NB4 (cell line): ENCODE data around the gene ACOXL.

Experiments
- DNase-seq: peaks from one replicate; pipeline ENCODE4 v3.0.0; 2010; ENCODE audit warnings: low read depth
- H3K4me3 ChIP-seq: one replicate; pipeline ENCODE4 v1.5.1; 2011; ENCODE audit warnings: mild to moderate bottlenecking, low read depth, low read length, moderate library complexity
- CTCF ChIP-seq: IDR thresholded peaks from one replicate; pipeline ENCODE4 v1.5.1; 2012; ENCODE audit warnings: low read depth, low read length
- MYC ChIP-seq: IDR thresholded peaks from 2 replicates; pipeline ENCODE4 v1.6.1; 2011; ENCODE audit warnings: low read depth, low read length
- POLR2A ChIP-seq: IDR thresholded peaks from 2 replicates; pipeline ENCODE4 v1.6.1; 2011; ENCODE audit warnings: mild to moderate bottlenecking; ENCODE audit not compliant: insufficient read length; ENCODE audit errors: extremely low read depth
- TF ChIP-seq, protein P1 (sequence below): IDR thresholded peaks from 2 replicates; pipeline ENCODE4 v1.6.1; 2011; ENCODE audit warnings: low read depth, low read length

Gene ACOXL

GRCh38 chr2:111007757-111008688 lies 275.6 kb downstream of the ACOXL start:
- DNase-seq = peak; percentile 46

DNA sequence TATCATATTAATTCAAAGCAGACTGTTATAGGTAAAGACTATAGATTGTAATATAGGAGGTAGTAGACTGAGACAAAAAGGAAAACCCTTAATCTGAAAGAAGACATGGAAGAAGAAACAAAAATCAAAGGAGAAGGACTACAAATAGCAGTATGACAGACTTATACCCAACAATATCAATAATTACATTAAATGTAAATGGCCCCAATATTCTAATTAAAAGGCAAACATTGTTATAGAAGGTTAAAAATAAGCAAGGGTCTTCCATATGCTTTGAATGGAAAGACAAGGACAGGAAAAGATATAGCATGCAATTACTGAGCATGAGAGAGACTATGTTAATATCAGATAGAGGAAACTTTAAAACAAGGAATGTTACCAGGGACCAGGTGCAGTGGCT lies 278.8 kb downstream of the ACOXL start:
- no peak overlapping the region for H3K4me3 ChIP-seq
- DNase-seq = no peak
- TF ChIP-seq, protein P1, sequence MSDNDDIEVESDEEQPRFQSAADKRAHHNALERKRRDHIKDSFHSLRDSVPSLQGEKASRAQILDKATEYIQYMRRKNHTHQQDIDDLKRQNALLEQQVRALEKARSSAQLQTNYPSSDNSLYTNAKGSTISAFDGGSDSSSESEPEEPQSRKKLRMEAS = no peak
- TF ChIP-seq CTCF (no peak), POLR2A (no peak), MYC (no peak)

More at GRCh38 chr2:111007757-111008688, 275.6 kb downstream of the ACOXL start:
- TF ChIP-seq POLR2A (no peak), CTCF (no peak), MYC (no peak)
- TF ChIP-seq, protein P1 = no peak
- H3K4me3 ChIP-seq = no peak overlapping the region

GRCh38 chr2:111015283-111015995 lies 283.1 kb downstream of the ACOXL start:
- TF ChIP-seq MYC (no peak), CTCF (no peak), POLR2A (no peak)
- TF ChIP-seq, protein P1 = no peak
- no peak overlapping the region for H3K4me3 ChIP-seq
- DNase-seq = peak; percentile 46

DNA sequence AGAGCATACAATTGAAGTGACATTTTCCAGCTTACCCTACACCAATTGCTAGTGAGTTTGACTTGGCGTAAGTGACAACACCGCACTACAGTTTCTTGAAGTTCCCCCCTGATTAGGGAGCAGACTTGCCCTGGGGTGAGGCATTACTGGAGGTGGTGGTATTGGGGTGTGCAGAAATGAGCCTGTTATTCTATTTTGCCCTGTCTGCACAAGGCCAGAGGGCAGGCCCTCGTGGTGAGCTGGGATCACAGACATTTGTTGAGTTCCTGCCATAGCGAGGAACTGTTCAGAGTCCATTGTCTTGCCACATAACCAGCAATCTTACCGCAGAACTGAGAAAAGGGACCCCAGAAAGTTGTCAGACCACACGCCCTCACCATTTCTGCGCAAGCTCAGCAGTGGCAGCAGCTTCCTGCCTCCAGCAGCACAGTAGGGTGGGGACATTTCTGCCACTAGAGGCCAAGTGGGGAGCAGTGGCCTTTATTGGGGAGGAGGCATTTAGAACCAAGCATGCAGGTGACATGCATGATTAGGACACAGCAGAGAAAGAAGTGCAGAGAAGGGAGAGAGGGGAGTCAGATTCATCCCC lies 284.8 kb downstream of the ACOXL start:
- no peak overlapping the region for H3K4me3 ChIP-seq
- TF ChIP-seq CTCF (no peak), MYC (no peak), POLR2A (no peak)
- TF ChIP-seq, protein P1 = no peak
- peak; percentile 58 for DNase-seq

DNA sequence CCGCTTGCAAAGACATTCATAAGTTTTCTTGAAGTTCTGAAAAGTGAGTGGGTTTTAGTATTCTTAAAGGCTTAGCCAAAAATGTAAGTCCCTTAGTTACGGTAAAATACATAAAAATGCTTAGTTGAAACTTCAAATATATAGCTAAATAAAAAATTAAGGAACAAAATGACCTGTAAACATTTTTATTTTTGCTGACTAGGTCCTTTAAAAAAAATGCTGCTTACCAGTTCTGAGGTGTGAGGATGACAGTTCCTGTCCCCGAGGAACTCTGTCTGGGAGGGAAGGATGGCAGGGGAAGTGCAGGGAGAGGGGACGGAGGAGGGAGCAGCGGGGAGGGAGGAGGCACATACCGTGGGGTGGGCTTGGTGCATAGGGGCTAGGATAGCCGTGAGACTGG lies 285.5 kb downstream of the ACOXL start:
- TF ChIP-seq, protein P1 = no peak
- TF ChIP-seq CTCF (no peak), MYC (no peak), POLR2A (no peak)
- DNase-seq = no peak
- no peak overlapping the region for H3K4me3 ChIP-seq
